GM18502 (cell line): ENCODE data around the gene GFRA1.

ENCODE experiments used
- ATAC-seq: cut with Tn5 transposase; IDR thresholded peaks from one replicate; pipeline ENCODE4 v1.9.1; 2021; ENCODE audit warnings: mild to moderate bottlenecking; ENCODE audit not compliant: unreplicated experiment, poor library complexity

Gene GFRA1

DNA sequence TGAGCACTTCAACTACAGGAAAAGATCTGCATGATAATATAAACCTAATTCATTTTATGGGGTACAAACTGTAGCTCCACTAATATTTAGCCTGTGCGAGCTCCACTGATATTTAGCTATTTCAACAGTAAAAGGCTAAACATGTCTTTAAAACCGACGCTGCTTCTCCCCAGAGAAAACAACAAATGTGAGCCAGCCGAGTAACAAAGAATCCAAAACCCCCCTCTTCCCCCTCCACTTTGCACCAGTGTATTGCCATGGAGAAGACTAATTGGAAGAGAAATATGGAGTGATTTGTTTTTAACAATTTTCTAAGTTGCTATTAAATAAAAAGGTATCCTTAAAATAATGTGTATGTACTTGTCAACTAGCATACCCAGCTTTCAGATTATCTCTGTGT is 136.7 kb downstream of the GFRA1 start:
- ATAC-seq: no peak

DNA sequence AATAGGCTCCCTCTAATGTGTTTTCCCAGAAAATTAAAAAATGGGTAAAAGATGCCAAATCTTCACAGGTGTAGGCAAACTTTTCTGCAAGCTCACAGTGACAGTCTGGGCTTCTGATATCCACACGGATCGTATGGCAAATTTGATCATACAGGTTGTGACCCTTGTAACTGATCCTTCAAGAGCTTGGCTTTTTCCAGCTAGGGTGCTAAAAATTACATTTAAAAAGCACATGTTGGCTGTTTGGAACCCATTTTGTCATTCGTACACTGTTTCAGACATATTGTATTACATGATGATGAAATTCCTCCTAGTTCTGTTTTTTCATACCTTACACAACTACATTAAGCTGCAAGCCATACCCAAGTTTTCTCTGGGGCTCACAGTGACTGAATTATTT is 138.7 kb downstream of the GFRA1 start:
- ATAC-seq: no peak

DNA sequence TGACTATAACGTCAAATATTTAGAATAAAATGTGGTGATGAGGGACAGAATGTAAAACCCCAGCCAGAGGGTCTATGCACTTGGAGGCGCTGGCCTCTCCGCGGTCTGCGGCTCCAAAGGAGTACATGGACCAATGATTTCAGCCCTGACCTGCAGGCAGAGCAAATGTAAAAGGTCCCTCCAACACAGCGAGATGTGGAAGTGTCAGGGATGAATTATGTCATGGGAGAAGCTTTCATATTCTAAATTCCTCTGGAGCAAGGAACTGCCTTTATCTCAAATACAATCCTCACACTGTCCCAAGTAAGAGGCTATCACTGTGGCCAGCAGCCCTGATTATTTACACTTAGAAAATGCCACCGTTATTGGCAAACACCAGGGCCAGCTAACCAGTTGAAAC is 139.4 kb downstream of the GFRA1 start:
- no peak for ATAC-seq

- no peak for ATAC-seq
Observed at GRCh38 chr10:116132780-116133399, 140.1 kb downstream of the GFRA1 start.

GRCh38 chr10:116130006-116130405 is 143.0 kb downstream of the GFRA1 start:
- ATAC-seq: no peak

DNA sequence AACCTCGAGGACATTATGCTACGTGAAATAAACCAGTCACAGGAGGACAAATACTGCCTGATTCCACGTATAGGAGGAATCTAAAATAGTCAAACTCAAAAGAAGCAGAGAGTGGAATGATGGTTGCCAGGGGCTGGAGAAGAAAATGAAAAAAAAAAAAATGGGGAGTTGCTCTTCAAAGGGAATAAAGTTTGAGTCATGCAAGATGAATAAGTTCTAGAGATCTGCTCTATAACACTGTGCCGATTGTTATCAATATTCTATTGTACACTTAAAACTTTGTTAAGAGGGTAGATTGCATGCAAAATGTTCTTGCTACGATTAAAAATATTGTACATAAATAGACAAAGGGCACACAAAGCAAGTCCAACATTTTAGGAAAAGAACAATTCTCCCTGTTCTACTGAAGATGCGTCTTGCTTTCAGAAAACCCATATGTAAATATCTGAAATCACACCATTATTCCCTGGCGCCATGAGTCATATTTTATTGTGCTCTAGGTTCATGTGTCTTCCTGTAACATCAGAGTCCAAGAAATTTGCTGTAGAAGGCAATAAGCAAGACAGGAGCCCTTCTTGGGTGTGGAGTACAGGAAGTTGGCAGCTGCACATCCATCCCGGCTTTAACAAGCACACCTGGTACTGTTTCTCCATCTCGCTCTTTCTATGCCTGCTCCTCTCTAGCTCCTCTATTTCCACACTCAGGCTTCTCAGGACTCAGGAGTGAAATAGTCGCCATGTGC is 145.9 kb downstream of the GFRA1 start:
- ATAC-seq: no peak

DNA sequence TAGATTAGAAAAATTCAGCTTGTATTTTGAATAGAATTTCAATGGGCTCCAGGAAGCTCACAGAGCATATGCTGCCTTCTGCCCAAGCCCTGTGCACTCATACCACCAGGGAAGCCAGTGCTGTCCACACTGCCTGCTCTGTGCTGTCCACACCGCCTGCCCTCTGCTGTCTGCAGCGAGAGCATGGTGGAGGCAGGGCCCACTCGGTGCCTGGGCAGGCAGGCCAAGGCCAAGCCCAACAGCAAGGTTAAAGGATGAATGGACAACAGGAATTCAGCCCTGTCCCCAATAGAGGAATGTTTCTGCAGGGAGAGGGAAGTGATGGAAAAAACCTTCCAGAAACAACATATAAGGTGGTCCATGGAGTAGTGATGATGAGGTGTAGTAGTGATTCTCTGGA is 146.8 kb downstream of the GFRA1 start:
- ATAC-seq: no peak

DNA sequence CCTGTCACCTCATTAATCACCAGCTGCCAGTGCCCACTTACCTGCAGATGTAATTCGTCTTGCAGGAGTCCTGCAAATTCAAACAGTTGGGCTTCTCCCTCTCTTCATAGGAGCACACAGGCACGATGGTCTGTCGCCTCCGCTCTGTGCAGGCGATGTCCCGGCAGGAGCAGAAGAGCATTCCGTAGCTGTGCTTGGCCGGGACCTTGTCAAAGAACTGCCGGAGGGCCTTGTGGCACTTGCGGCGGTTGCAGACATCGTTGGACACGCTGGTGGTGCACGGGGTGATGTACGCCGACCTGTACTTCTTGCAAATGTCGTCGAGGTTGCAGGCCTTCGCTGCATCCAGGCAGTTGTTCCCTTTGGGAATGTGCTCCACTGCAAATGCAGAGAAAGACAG is 147.8 kb downstream of the GFRA1 start:
- no peak for ATAC-seq

DNA sequence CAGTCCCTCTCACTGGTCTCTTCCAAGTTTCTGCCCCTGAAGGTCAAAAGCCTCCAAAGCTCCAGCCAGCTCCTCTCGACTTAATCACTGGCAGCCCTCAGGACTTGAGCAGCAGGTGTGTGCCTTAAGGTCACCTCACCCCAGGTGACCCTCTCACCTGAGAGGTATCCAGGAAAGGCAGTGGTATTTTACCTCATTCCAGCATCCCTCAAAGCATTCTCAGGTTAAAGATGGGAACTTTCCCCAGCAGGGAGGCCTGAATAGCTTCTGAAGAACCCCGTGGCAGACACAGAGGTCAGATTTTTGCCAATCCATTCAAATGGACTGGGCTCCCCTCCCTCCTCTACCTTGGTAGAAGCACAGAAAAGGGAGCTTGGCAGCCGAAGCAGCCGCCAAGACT is 148.2 kb downstream of the GFRA1 start:
- ATAC-seq: no peak

GRCh38 chr10:116122664-116123063 is 150.3 kb downstream of the GFRA1 start:
- ATAC-seq: no peak

GRCh38 chr10:116121640-116122525 is 151.1 kb downstream of the GFRA1 start:
- ATAC-seq: no peak

DNA sequence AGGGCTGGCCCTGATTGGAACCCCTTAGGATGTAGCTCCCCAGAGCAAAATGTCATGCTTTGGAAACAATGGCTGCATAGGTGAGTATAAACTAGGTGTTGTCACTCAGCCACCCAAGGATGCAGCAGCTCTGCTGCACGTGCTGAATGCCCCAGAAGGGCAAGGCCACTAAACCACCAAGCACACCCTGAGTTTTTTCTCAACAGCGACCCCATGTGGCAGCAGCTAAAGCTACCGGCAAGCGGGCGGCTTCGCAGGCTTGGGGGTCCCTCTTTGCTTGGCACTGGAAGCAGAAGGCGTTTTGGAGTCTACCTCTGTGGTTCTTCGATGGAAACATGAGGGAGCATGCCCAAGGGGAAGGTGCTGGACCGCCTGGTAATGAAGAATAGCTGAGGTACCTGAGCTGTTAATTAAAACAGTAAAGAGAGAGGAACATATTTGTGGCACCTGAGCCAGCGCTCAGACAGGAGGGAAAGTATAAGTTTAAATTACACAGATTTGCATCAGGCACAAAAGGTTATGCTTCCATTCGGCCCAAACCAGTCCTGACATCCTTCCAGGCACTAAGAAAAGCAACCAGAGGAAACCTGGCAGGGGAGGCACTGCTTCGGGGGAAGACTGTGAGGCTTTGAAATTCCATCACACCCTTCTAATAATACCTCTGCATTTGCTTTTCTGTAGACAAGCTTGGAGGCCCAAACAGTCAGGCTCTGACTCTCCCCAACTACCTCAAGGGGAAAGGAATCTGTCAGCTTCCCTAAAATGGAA is 152.1 kb downstream of the GFRA1 start:
- no peak for ATAC-seq

DNA sequence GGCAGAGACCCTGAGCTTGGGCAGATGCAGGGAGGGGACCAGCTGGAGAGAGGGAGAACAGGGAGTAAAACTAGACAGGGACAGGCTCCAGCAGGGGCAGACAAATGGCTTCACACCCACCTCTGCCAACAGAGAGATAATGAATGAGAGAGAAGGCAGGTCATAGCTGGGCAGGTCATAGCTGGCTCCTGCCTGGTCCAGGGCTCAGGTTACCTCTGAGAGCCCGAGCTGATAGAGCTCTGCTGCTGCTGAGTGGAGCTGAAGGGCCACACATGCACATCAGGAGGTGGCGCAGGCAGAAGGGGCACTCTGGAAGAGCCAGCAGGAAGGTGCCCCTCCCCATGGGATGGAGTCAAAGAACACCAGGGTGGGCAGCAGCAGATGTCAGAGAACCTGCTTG is 154.2 kb downstream of the GFRA1 start:
- no peak for ATAC-seq

DNA sequence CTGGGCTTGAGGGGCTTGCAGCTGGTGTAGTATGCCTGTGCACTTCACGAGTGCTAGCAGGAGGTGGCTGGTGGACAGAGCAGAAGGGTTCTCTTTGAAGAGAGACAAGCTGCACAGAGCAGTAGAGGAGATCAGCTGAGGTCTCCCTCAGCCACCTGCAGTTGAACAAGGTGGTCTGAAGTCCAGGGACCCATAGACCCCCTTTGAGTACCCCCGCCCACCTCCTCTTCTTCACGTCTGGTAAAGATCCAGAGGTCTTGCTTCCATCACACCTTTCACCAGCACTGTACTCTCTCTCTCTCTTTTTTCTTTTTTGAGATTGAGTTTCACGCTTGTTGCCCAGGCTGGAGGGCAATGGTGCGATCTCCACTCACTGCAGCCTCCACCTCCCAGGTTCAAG is 157.2 kb downstream of the GFRA1 start:
- ATAC-seq: no peak

DNA sequence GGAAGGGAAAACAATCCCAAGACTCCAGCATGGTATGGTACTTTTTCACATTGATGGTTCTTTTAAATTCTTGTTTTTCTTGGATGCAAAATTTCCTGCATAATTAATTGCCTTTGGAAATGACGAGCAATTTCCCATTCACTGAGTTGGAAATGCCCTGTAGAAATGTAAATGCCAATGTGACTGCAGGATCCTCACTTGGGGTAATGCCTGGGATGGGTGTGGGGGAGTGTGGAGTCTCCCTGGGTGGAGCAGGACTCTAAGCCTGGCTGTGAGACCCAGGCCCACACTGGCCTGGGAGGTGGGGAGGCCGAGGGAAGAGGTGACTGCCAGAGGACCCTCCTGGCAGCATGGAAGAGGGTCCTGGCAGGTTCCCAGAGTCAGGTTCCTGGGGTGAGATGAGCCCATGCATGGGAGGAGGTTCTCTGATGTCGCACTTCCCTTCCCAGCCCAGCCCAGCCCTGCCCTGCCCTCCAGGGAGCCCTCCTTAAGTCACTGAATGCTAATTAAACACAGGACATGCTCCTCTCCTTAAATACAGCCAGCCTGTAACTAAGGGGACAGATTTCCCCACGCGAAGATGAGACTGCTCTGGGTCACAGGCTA is 157.9 kb downstream of the GFRA1 start:
- no peak for ATAC-seq

DNA sequence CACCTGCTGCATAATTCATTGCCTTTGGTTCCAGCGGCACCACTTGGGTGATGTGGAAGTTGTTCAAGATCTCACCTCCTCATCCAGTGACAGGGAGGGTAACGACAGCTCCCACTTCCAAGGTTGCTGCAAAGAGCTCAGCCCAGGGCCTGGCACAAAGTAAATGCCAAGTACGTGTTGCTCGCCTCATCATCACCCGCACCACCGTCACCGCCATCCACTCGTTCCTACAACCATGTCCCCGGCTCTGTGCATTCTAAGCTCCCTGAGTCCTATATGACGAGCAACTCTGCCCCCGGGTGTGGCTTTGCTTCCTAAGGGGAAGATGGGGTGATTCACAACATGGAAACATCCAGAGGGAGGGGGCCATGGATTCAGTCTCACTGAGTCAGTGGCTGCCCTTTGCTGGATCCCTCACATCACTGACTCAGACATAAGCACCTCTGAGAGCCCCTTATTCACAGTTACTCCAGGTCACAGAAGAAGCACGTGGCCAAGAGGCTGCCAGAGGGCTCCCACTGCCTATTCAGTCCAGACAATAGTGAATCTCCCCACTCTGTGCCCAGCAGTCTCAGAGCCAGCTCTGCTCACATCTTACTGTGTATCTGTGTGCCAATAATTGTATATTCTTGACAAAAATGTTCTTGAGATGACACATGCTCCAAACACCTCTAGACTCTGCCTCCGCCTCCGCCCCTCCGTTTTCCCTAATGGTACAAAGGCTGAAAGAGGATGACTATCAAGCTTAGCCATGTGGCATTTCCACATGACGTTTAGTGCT is 159.1 kb downstream of the GFRA1 start:
- ATAC-seq: no peak

- ATAC-seq: no peak
Observed at GRCh38 chr10:116112232-116113231, 160.5 kb downstream of the GFRA1 start.

DNA sequence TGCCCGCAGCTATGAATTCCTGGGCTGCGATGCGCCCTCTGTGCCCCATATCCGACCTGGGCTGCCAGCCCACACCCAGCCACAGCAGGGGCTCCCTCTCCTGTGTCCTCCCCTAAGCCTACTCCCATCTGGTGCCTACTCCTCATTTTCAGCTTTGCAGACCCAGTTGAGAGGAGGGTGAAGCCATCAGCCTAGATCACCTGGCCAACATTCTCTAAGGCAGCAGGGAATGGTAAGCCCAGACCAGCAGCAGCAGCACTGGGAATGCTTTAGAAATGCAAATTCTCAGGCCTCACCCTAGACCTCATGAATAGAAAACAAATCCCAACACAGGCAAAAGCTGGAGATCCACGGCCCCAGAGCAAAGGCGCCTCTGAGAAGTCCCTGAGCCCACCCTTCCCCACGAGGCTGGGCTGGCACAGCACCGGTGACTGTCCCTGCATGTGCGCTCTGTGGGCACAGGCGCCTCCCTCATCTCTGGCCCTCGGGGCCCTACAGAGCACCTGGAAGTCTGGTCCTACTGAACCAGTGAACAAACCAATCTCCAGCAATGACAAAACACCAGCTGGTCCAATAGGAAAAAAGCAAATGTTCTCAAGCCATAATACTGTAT is 161.4 kb downstream of the GFRA1 start:
- ATAC-seq: no peak
